IMR-90 (cell line): Measurements from ENCODE around the gene LYZL1. TPM values are rescaled to one million over a fixed set of nuclear protein-coding genes. Genes with fewer than 3 reads are reported as not detected.

Experiments used
- ATAC-seq: fragments of 200-7000 bp; cut with Tn5 transposase; 2 replicates; pipeline ENCODE4 v1.9.1; 2020; ENCODE audit warnings: low read depth, mild to moderate bottlenecking, moderate library complexity
- BruUV-seq: library from RNA; stranded (reverse); fragments of 400-500 nt; replicated peaks from 2 replicates; lab custom pipeline; 2021; lab: Mats Ljungman, UMichigan
- CTCF ChIA-PET: fragments of 300-600 bp; formaldehyde crosslinking; extraction: SDS; loops from one replicate; lab custom pipeline; 2021; ENCODE audit warnings: antibody characterized with exemption; lab: Yijun Ruan, JAX
- POLR2A ChIA-PET: fragments of 300-600 bp; sonication (Branson Sonifier 250); formaldehyde crosslinking; loops from one replicate; lab custom pipeline; 2022; ENCODE audit warnings: antibody characterized with exemption; ENCODE audit not compliant: unreplicated experiment; lab: Charles Lee
- DNase-seq: peaks from one replicate; pipeline ENCODE4 v3.0.0; 2013
- H2AFZ ChIP-seq: replicated peaks from 2 replicates; pipeline ENCODE3; 2013; ENCODE audit warnings: low read length, mild to moderate bottlenecking; ENCODE audit not compliant: poor library complexity
- H2AK5ac ChIP-seq: 2 replicates; pipeline ENCODE4 v1.6.1; 2013; ENCODE audit warnings: low read depth, low read length, inconsistent platforms
- H2AK9ac ChIP-seq: replicated peaks from 2 replicates; pipeline ENCODE3; 2013; ENCODE audit warnings: mild to moderate bottlenecking, low read depth, low read length, moderate library complexity; ENCODE audit not compliant: poor library complexity
- H2BK120ac ChIP-seq: 2 replicates; pipeline ENCODE4 v1.6.1; 2013; ENCODE audit warnings: low read depth, low read length, inconsistent platforms
- H2BK15ac ChIP-seq: 3 replicates; pipeline ENCODE4 v1.6.1; 2013; ENCODE audit warnings: low read depth, low read length, inconsistent platforms
- H2BK20ac ChIP-seq: 2 replicates; pipeline ENCODE4 v1.6.1; 2013; ENCODE audit warnings: low read depth, mild to moderate bottlenecking, inconsistent platforms, low read length, moderate library complexity
- H2BK5ac ChIP-seq: 2 replicates; pipeline ENCODE4 v1.6.1; 2013; ENCODE audit warnings: mild to moderate bottlenecking, low read depth, low read length, inconsistent platforms; ENCODE audit not compliant: poor library complexity, severe bottlenecking
- H3K14ac ChIP-seq: replicated peaks from 2 replicates; pipeline ENCODE4 v1.6.1; 2013; ENCODE audit warnings: low read depth, low read length, inconsistent platforms
- H3K18ac ChIP-seq: 2 replicates; pipeline ENCODE4 v1.6.1; 2013; ENCODE audit warnings: low read depth, low read length, control low read depth
- H3K23ac ChIP-seq: 2 replicates; pipeline ENCODE4 v1.6.1; 2013; ENCODE audit warnings: low read depth, low read length, inconsistent platforms
- H3K27ac ChIP-seq: 2 replicates; pipeline ENCODE4 v1.5.1; 2013; ENCODE audit warnings: mild to moderate bottlenecking, control low read depth, low read length; ENCODE audit not compliant: insufficient read depth
- H3K27me3 ChIP-seq: 2 replicates; pipeline ENCODE4 v1.6.1; 2013; ENCODE audit warnings: low read length; ENCODE audit not compliant: control insufficient read depth, insufficient read depth
- H3K36me3 ChIP-seq: 2 replicates; pipeline ENCODE4 v1.6.1; 2013; ENCODE audit warnings: low read length, mixed read lengths; ENCODE audit not compliant: control insufficient read depth, insufficient read depth
- H3K4ac ChIP-seq: 2 replicates; pipeline ENCODE4 v1.6.1; 2013; ENCODE audit warnings: low read depth, low read length, inconsistent platforms
- H3K4me1 ChIP-seq: 2 replicates; pipeline ENCODE4 v1.6.1; 2013; ENCODE audit warnings: low read length, mixed read lengths; ENCODE audit not compliant: control insufficient read depth, insufficient read depth
- H3K4me2 ChIP-seq: 2 replicates; pipeline ENCODE4 v1.6.1; 2013; ENCODE audit warnings: low read depth, mild to moderate bottlenecking, control low read depth, low read length, moderate library complexity
- H3K4me3 ChIP-seq: 2 replicates; pipeline ENCODE4 v1.5.1; 2013; ENCODE audit warnings: low read depth, mild to moderate bottlenecking, control low read depth, low read length, moderate library complexity; ENCODE audit not compliant: insufficient read depth
- H3K56ac ChIP-seq: 2 replicates; pipeline ENCODE4 v1.6.1; 2013; ENCODE audit warnings: low read length, inconsistent platforms; ENCODE audit not compliant: insufficient read depth; ENCODE audit errors: extremely low read depth
- H3K79me1 ChIP-seq, 2 experiments: 2 replicates each; pipeline ENCODE4 v1.6.1; 2013; ENCODE audit warnings: low read length in 2 of 2, inconsistent platforms in 1 of 2, low read depth in 1 of 2
- H3K9ac ChIP-seq: 2 replicates; pipeline ENCODE4 v1.6.1; 2013; ENCODE audit warnings: low read depth, low read length, control low read depth
- H3K9me1 ChIP-seq: 2 replicates; pipeline ENCODE4 v1.6.1; 2013; ENCODE audit warnings: low read length, inconsistent platforms; ENCODE audit not compliant: insufficient read depth
- H3K9me3 ChIP-seq: 2 replicates; pipeline ENCODE4 v1.6.1; 2013; ENCODE audit warnings: low read length; ENCODE audit not compliant: control insufficient read depth, insufficient read depth
- H4K20me1 ChIP-seq: 2 replicates; pipeline ENCODE4 v1.6.1; 2013; ENCODE audit warnings: low read length, inconsistent platforms; ENCODE audit not compliant: insufficient read depth
- H4K5ac ChIP-seq: 2 replicates; pipeline ENCODE4 v1.6.1; 2013; ENCODE audit warnings: mild to moderate bottlenecking, low read depth, low read length, control low read depth
- H4K8ac ChIP-seq, 2 experiments: 2 replicates each; pipeline ENCODE4 v1.6.1; 2013; ENCODE audit warnings: low read depth in 2 of 2, low read length in 2 of 2, control low read depth in 1 of 2, inconsistent platforms in 1 of 2
- H4K91ac ChIP-seq: 2 replicates; pipeline ENCODE4 v1.6.1; 2013; ENCODE audit warnings: low read depth, low read length, inconsistent platforms; ENCODE audit not compliant: insufficient read depth
- BHLHE40 ChIP-seq: fragments of 150-350 bp; IDR thresholded peaks from 2 replicates; pipeline ENCODE4 v1.6.1; 2016; ENCODE audit warnings: mild to moderate bottlenecking, low read depth, low read length
- CEBPB ChIP-seq: IDR thresholded peaks from 2 replicates; pipeline ENCODE4 v1.6.1; 2012; ENCODE audit warnings: low read depth, low read length, improper control_type of control experiment
- CHD1 ChIP-seq: IDR thresholded peaks from 2 replicates; pipeline ENCODE4 v1.6.1; 2012; ENCODE audit warnings: low read depth, low read length, improper control_type of control experiment
- FOS ChIP-seq: fragments of 150-350 bp; IDR thresholded peaks from 2 replicates; pipeline ENCODE4 v1.6.1; 2016; ENCODE audit warnings: low read depth, low read length
- MAFK ChIP-seq: IDR thresholded peaks from 2 replicates; pipeline ENCODE4 v1.6.1; 2012; ENCODE audit warnings: low read depth, low read length, improper control_type of control experiment
- MAZ ChIP-seq: IDR thresholded peaks from 2 replicates; pipeline ENCODE4 v1.6.1; 2012; ENCODE audit warnings: low read depth, mild to moderate bottlenecking, low read length, improper control_type of control experiment, moderate library complexity, borderline replicate concordance
- MXI1 ChIP-seq: IDR thresholded peaks from 2 replicates; pipeline ENCODE4 v1.6.1; 2012; ENCODE audit warnings: low read depth, mild to moderate bottlenecking, low read length, moderate library complexity, borderline replicate concordance
- NFE2L2 ChIP-seq: fragments of 150-350 bp; IDR thresholded peaks from 2 replicates; pipeline ENCODE4 v1.6.1; 2016; ENCODE audit warnings: low read depth, mild to moderate bottlenecking, low read length
- RCOR1 ChIP-seq: IDR thresholded peaks from 2 replicates; pipeline ENCODE4 v1.6.1; 2012; ENCODE audit warnings: mild to moderate bottlenecking, low read length, improper control_type of control experiment; ENCODE audit not compliant: insufficient replicate concordance
- SMC3 ChIP-seq: fragments of 150-350 bp; IDR thresholded peaks from 2 replicates; pipeline ENCODE4 v1.6.1; 2016; ENCODE audit warnings: low read depth, mild to moderate bottlenecking, antibody characterized with exemption, low read length, moderate library complexity
- WGBS, 2 experiments: methylation state at CpG; one replicate each; pipeline versions ENCODE4 v1.1.5 to v1.1.7; 2013; ENCODE audit warnings: missing lambda C conversion rate in 2 of 2; ENCODE audit not compliant: insufficient read length in 1 of 2; ENCODE audit errors: extremely low coverage in 2 of 2; 5-methylcytosine and 5-hydroxymethylcytosine counted together
- dilution Hi-C: fragments of 300-500 bp; cut with HindIII; formaldehyde crosslinking; loops from one replicate; pipeline ENCODE4 v1.14.3; 2018; ENCODE audit warnings: low sequenced_read_pairs; ENCODE audit not compliant: unreplicated experiment
- in situ Hi-C: fragments of 300-500 bp; cut with MboI; formaldehyde crosslinking; loops from 3 replicates; pipeline ENCODE4 v1.14.3; 2019; ENCODE audit warnings: low sequenced_read_pairs, inconsistent platforms, mixed read lengths
- intact Hi-C: fragments of 100-400 bp; cut with micrococcal nuclease; formaldehyde crosslinking; loops from 2 replicates; pipeline ENCODE4 v1.10.0; 2022
- polyA plus RNA-seq, 3 experiments: library from polyadenylated mRNA; depleted of rRNA; stranded (reverse); fragments of >200 nt; gene quantifications; 2 replicates each; pipeline ENCODE4 v1.2.3, GENCODE V29; 2012; ENCODE audit warnings: low replicate concordance in 1 of 3
- total RNA-seq: library from RNA; depleted of rRNA; stranded (reverse); fragments of >200 nt; gene quantifications from 2 replicates; pipeline ENCODE4 v1.2.3, GENCODE V29; 2012
- TF ChIP-seq, protein P1 (sequence below): fragments of 150-350 bp; IDR thresholded peaks from 2 replicates; pipeline ENCODE4 v1.6.1; 2017; ENCODE audit warnings: mild to moderate bottlenecking, antibody characterized with exemption, low read length, low read depth
- TF ChIP-seq, protein P2 (sequence below): conservative IDR thresholded peaks from 2 replicates; pipeline ENCODE4 v1.5.1; 2012; ENCODE audit warnings: mild to moderate bottlenecking, low read depth, low read length, improper control_type of control experiment

The LYZL1 gene
- total and polyA plus RNA-seq, 2 of the 4 experiments (the other 2 are of a cell fraction): not detected

DNA sequence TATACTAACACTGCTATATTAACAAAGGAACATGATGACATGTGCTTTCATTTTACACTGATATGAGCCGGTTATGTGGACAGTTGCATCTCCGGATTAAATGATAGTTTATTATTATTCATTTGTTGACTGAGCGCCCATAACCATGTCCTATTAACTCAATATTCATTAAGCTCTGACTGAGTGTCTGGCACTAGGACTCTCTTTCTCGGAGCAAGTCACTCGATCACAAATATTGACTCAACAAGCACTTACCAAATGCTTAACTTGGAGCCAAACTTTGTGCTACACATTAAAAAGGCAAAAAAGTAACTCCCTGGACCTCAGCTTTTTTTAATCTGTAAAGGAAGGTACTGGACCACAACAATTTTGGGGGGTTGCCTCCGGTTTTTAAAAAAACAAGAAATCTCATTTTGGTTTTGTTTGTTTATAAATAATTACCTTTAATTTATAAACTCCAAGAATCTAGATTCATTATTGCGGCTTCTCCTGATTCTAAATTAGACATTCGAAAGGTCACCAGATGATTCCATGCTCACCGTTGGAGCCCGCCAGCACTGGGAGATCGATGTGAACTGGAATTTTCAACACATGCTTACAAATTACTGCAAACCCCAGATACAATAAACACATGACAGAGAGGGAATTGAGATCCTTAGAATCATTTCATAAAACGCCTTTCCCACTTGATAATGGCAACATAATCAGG lies 8.9 kb upstream of the LYZL1 start:
- ATAC-seq (no peak), DNase-seq (no peak)
- Histone ChIP-seq H3K9ac (no peak overlapping the region), H2AK9ac (no peak overlapping the region), H3K4me3 (no peak overlapping the region), H3K4ac (no peak overlapping the region), H2BK5ac (no peak overlapping the region), H3K56ac (no peak overlapping the region), H2AK5ac (no peak overlapping the region), H3K36me3 (no peaks in the 10 kb centered on the region), H4K8ac (no peak overlapping the region), H3K23ac (no peak overlapping the region), H4K91ac (no peak overlapping the region), H3K79me1 (no peaks in the 10 kb centered on the region), H3K18ac (no peak overlapping the region), H2AFZ (no peak overlapping the region), H3K9me3 (0 out of 2 replicates have a peak, but pooled peaks cover 1% of the 10 kb centered on the region), H2BK20ac (no peak overlapping the region), H2BK15ac (no peak overlapping the region), H3K4me2 (no peak overlapping the region), H3K4me1 (no peaks in the 10 kb centered on the region), H4K20me1 (no peaks in the 10 kb centered on the region), H4K5ac (no peak overlapping the region), H3K14ac (no peak overlapping the region), H3K9me1 (no peaks in the 10 kb centered on the region), H3K27me3 (peaks cover 48% of the 10 kb centered on the region), H2BK120ac (no peak overlapping the region), H3K27ac (no peak overlapping the region)
- 83% methylated on average over 2 of the region's 12 CpGs; no CpG with 5 or more reads in 1 of the 2 experiments for WGBS, 2 experiments
- POLR2A ChIA-PET: no interaction called here
- TF ChIP-seq, protein P1, sequence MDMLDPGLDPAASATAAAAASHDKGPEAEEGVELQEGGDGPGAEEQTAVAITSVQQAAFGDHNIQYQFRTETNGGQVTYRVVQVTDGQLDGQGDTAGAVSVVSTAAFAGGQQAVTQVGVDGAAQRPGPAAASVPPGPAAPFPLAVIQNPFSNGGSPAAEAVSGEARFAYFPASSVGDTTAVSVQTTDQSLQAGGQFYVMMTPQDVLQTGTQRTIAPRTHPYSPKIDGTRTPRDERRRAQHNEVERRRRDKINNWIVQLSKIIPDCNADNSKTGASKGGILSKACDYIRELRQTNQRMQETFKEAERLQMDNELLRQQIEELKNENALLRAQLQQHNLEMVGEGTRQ: no peak
- TF ChIP-seq CEBPB: no peak
- TF ChIP-seq CHD1: no peak
- TF ChIP-seq BHLHE40: no peak
- no peak for TF ChIP-seq MXI1
- TF ChIP-seq, protein P2, sequence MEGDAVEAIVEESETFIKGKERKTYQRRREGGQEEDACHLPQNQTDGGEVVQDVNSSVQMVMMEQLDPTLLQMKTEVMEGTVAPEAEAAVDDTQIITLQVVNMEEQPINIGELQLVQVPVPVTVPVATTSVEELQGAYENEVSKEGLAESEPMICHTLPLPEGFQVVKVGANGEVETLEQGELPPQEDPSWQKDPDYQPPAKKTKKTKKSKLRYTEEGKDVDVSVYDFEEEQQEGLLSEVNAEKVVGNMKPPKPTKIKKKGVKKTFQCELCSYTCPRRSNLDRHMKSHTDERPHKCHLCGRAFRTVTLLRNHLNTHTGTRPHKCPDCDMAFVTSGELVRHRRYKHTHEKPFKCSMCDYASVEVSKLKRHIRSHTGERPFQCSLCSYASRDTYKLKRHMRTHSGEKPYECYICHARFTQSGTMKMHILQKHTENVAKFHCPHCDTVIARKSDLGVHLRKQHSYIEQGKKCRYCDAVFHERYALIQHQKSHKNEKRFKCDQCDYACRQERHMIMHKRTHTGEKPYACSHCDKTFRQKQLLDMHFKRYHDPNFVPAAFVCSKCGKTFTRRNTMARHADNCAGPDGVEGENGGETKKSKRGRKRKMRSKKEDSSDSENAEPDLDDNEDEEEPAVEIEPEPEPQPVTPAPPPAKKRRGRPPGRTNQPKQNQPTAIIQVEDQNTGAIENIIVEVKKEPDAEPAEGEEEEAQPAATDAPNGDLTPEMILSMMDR: no peak
- TF ChIP-seq FOS: no peak
- TF ChIP-seq RCOR1: no peak
- no peak for TF ChIP-seq NFE2L2
- TF ChIP-seq MAZ: no peak
- TF ChIP-seq MAFK: no peak
- TF ChIP-seq SMC3: no peak
- in situ Hi-C loops: no loop called here
- BruUV-seq: no TSS peak
- CTCF ChIA-PET: no interaction called here
- intact Hi-C loops: no loop called here
- dilution Hi-C loops: no loop called here
